Mesenchymal stem cell (in vitro differentiated cells and primary cell): ENCODE data around the gene MEAK7.

Source experiments
- DNase-seq: peaks from one replicate; pipeline ENCODE4 v3.0.0-alpha.2; 2013
- H2AFZ ChIP-seq: one replicate; pipeline ENCODE4 v1.6.1; 2013; ENCODE audit warnings: low read depth, mild to moderate bottlenecking, control low read depth, inconsistent platforms, low read length, moderate library complexity
- H2AK5ac ChIP-seq: 2 replicates; pipeline ENCODE4 v1.6.1; 2013; ENCODE audit warnings: low read length, moderate library complexity, mild to moderate bottlenecking, inconsistent platforms; ENCODE audit not compliant: severe bottlenecking
- H2BK120ac ChIP-seq: one replicate; pipeline ENCODE4 v1.6.1; 2013; ENCODE audit warnings: low read depth, mild to moderate bottlenecking, inconsistent platforms, low read length, moderate library complexity
- H2BK12ac ChIP-seq, 2 experiments: one replicate each; pipeline ENCODE4 v1.6.1; 2013; ENCODE audit warnings: inconsistent platforms in 2 of 2, low read length in 2 of 2, mild to moderate bottlenecking in 2 of 2, moderate library complexity in 2 of 2, control low read depth in 1 of 2
- H2BK15ac ChIP-seq: one replicate; pipeline ENCODE4 v1.6.1; 2013; ENCODE audit warnings: mild to moderate bottlenecking, low read depth, inconsistent platforms; ENCODE audit not compliant: poor library complexity, severe bottlenecking
- H2BK5ac ChIP-seq: 2 replicates; pipeline ENCODE4 v1.6.1; 2013; ENCODE audit warnings: low read depth, mild to moderate bottlenecking, low read length, control low read depth, inconsistent platforms; ENCODE audit not compliant: poor library complexity, severe bottlenecking
- H3K14ac ChIP-seq, 2 experiments: one replicate each; pipeline ENCODE4 v1.6.1; 2013; ENCODE audit warnings: inconsistent platforms in 2 of 2, low read length in 2 of 2, control low read depth in 1 of 2, mild to moderate bottlenecking in 1 of 2, moderate library complexity in 1 of 2
- H3K18ac ChIP-seq, 2 experiments: one replicate each; pipeline ENCODE4 v1.6.1; 2013; ENCODE audit warnings: inconsistent platforms in 2 of 2, low read length in 2 of 2, control low read depth in 1 of 2, low read depth in 1 of 2, mild to moderate bottlenecking in 1 of 2
- H3K23ac ChIP-seq, 2 experiments: one replicate each; pipeline ENCODE4 v1.6.1; 2013; ENCODE audit warnings: inconsistent platforms in 2 of 2, low read length in 2 of 2, mild to moderate bottlenecking in 2 of 2, moderate library complexity in 2 of 2, control low read depth in 1 of 2
- H3K27ac ChIP-seq: 2 replicates; pipeline ENCODE4 v1.5.1; 2013; ENCODE audit warnings: mild to moderate bottlenecking, moderate library complexity, low read length, control low read depth, inconsistent platforms; ENCODE audit not compliant: poor library complexity, severe bottlenecking
- H3K27me3 ChIP-seq, 2 experiments: 2 replicates each; pipeline versions ENCODE4 v1.6.1 to v1.7.0; 2013; ENCODE audit warnings: low read length in 2 of 2, mild to moderate bottlenecking in 2 of 2, moderate library complexity in 2 of 2, control low read depth in 1 of 2, inconsistent platforms in 1 of 2; ENCODE audit not compliant: control insufficient read depth in 1 of 2, insufficient read depth in 1 of 2
- H3K36me3 ChIP-seq, 2 experiments: 2 replicates each; pipeline versions ENCODE4 v1.6.1 to v1.7.0; 2013; ENCODE audit warnings: low read length in 2 of 2, control low read depth in 1 of 2, inconsistent platforms in 1 of 2, low read depth in 1 of 2, mild to moderate bottlenecking in 1 of 2; ENCODE audit not compliant: insufficient read depth in 2 of 2, control insufficient read depth in 1 of 2
- H3K4ac ChIP-seq, 2 experiments: one replicate each; pipeline ENCODE4 v1.6.1; 2013; ENCODE audit warnings: inconsistent platforms in 2 of 2, low read length in 2 of 2, mild to moderate bottlenecking in 2 of 2, moderate library complexity in 2 of 2, control low read depth in 1 of 2, low read depth in 1 of 2
- H3K4me1 ChIP-seq: 2 replicates; pipeline ENCODE4 v1.6.1; 2013; ENCODE audit warnings: low read depth, low read length, control low read depth; ENCODE audit not compliant: control insufficient read depth, insufficient read depth
- H3K4me2 ChIP-seq: 2 replicates; pipeline ENCODE4 v1.6.1; 2013; ENCODE audit warnings: low read length, mild to moderate bottlenecking, inconsistent platforms; ENCODE audit not compliant: poor library complexity, severe bottlenecking
- H3K4me3 ChIP-seq, 2 experiments: 2 replicates each; pipeline versions ENCODE4 v1.5.1 to v1.7.0; 2013; ENCODE audit warnings: low read length in 2 of 2, mild to moderate bottlenecking in 2 of 2, control low read depth in 1 of 2, low read depth in 1 of 2; ENCODE audit not compliant: insufficient read depth in 1 of 2
- H3K79me1 ChIP-seq: replicated peaks from 2 replicates; pipeline ENCODE4 v1.6.1; 2013; ENCODE audit warnings: mild to moderate bottlenecking, control low read depth, low read length, inconsistent platforms; ENCODE audit not compliant: poor library complexity, severe bottlenecking
- H3K9ac ChIP-seq: 2 replicates; pipeline ENCODE4 v1.7.0; 2013; ENCODE audit warnings: mild to moderate bottlenecking, low read length, moderate library complexity
- H3K9me3 ChIP-seq: 2 replicates; pipeline ENCODE4 v1.7.0; 2013; ENCODE audit warnings: mild to moderate bottlenecking, low read length; ENCODE audit not compliant: control insufficient read depth
- H4K8ac ChIP-seq: one replicate; pipeline ENCODE4 v1.6.1; 2013; ENCODE audit warnings: inconsistent platforms, mild to moderate bottlenecking, low read length, moderate library complexity
- H4K91ac ChIP-seq: one replicate; pipeline ENCODE4 v1.6.1; 2013; ENCODE audit warnings: mild to moderate bottlenecking, low read length, inconsistent platforms
- WGBS: methylation state at CpG from one replicate; pipeline ENCODE4 v1.1.7; 2013; ENCODE audit warnings: mixed read lengths; 5-methylcytosine and 5-hydroxymethylcytosine counted together

Gene MEAK7

GRCh38 chr16:84486551-84487235 is 17.8 kb downstream of the MEAK7 start:
- H2BK15ac ChIP-seq: no peak overlapping the region
- H3K14ac ChIP-seq: no peak overlapping the region
- H2BK5ac ChIP-seq: no peak overlapping the region
- H3K18ac ChIP-seq: no peak overlapping the region
- no peak overlapping the region for H3K23ac ChIP-seq
- H2AK5ac ChIP-seq: no peak overlapping the region
- H3K9me3 ChIP-seq: no peaks in the 10 kb centered on the region
- peaks cover 3% of the 10 kb centered on the region for H3K4me1 ChIP-seq
- H3K79me1 ChIP-seq: peaks cover 10% of the 10 kb centered on the region
- 95% methylated on average over 14 of the region's 17 CpGs for WGBS
- H3K4ac ChIP-seq: no peak overlapping the region
- H3K9ac ChIP-seq: no peak overlapping the region
- H3K4me2 ChIP-seq: no peak overlapping the region
- H3K4me3 ChIP-seq: no peak overlapping the region
- H3K27ac ChIP-seq: no peak overlapping the region
- no peak for DNase-seq
- H2BK12ac ChIP-seq: no peak overlapping the region
- no peaks in the 10 kb centered on the region for H3K27me3 ChIP-seq
- H2BK120ac ChIP-seq: no peak overlapping the region
- H3K36me3 ChIP-seq: peaks cover 58 to 89% of the 10 kb centered on the region in 2 experiments
- H4K91ac ChIP-seq: no peak overlapping the region
- H2AFZ ChIP-seq: no peak overlapping the region
- H4K8ac ChIP-seq: no peak overlapping the region

DNA sequence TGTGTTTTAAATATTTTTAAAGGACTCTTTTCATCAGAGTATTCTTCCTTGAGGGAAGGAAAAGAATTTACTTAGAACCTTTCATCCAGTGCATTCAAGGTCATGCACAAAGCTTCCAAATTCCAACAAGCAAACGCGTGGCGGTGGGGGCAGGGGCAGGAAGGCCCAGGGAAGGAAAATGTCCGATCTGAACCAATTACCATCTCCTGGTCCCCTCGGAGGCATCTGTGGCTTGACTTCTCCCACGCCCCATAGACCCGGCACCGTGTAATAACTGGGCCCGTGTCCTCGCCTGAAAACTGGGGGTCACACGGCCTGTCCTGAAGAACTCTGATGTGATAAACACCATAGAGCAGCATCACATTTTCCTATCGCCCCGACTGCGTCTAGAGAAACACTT is 18.3 kb downstream of the MEAK7 start:
- Histone ChIP-seq H3K4me2 (no peak overlapping the region), H2AK5ac (no peak overlapping the region), H3K27me3 (no peaks in the 10 kb centered on the region), H3K79me1 (peaks cover 12% of the 10 kb centered on the region), H3K36me3 (peaks cover 62 to 88% of the 10 kb centered on the region in 2 experiments), H3K4me3 (no peak overlapping the region), H4K8ac (no peak overlapping the region), H3K4ac (no peak overlapping the region), H3K23ac (no peak overlapping the region), H3K9me3 (no peaks in the 10 kb centered on the region), H3K14ac (no peak overlapping the region), H3K4me1 (peaks cover 5% of the 10 kb centered on the region), H2BK5ac (no peak overlapping the region), H3K18ac (no peak overlapping the region), H2AFZ (no peak overlapping the region), H4K91ac (no peak overlapping the region), H2BK120ac (no peak overlapping the region), H3K27ac (no peak overlapping the region), H2BK15ac (no peak overlapping the region), H2BK12ac (no peak overlapping the region), H3K9ac (no peak overlapping the region)
- no peak for DNase-seq
- WGBS: 90% methylated on average over 14 of the region's 14 CpGs

DNA sequence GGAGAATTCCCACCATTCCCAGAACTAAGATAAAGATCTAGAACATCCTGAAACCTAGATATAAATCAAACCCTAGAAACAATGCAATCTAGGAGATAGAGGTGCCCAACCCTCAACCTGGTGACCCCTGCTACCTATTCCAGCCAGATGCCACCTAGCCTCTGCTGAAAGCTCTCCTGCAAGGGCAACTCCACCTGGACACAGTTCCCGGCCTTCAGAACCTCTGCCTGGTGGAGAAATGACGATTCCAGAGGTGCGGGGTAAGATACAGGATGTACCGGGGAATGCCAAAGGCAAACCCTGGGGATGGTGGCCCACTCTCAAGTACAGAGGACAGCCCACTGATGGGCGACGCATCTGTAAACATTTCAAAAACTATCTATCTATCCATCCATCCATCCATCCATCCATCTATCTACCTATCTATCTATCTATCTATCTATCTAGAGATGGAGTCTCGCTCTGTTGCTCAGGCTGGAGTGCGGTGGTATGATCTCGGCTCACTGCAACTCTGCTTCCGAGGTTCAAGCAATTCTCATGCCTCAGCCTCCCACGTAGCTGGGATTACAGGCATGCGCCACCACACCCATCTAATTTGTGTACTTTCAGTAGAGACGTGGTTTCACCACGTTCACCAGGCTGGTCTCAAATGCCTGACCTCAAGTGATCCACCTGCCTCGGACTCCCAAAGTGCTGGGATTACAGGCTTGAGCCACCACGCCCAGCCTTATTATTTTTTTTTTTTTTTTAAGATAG is 19.0 kb downstream of the MEAK7 start:
- H4K8ac ChIP-seq: no peak overlapping the region
- DNase-seq: no peak
- no peak overlapping the region for H3K9ac ChIP-seq
- H2AFZ ChIP-seq: no peak overlapping the region
- no peak overlapping the region for H2BK15ac ChIP-seq
- peaks cover 67 to 88% of the 10 kb centered on the region in 2 experiments for H3K36me3 ChIP-seq
- no peak overlapping the region for H3K4me3 ChIP-seq
- no peak overlapping the region for H3K18ac ChIP-seq
- no peaks in the 10 kb centered on the region for H3K9me3 ChIP-seq
- H3K14ac ChIP-seq: no peak overlapping the region
- WGBS: 95% methylated on average over 14 of the region's 16 CpGs
- no peak overlapping the region for H2BK12ac ChIP-seq
- no peak overlapping the region for H2BK120ac ChIP-seq
- no peak overlapping the region for H3K23ac ChIP-seq
- H3K4ac ChIP-seq: no peak overlapping the region
- no peak overlapping the region for H2AK5ac ChIP-seq
- no peak overlapping the region for H4K91ac ChIP-seq
- H3K27ac ChIP-seq: no peak overlapping the region
- no peak overlapping the region for H3K4me2 ChIP-seq
- peaks cover 7% of the 10 kb centered on the region for H3K4me1 ChIP-seq
- peaks cover 15% of the 10 kb centered on the region for H3K79me1 ChIP-seq
- H3K27me3 ChIP-seq: no peaks in the 10 kb centered on the region
- no peak overlapping the region for H2BK5ac ChIP-seq

DNA sequence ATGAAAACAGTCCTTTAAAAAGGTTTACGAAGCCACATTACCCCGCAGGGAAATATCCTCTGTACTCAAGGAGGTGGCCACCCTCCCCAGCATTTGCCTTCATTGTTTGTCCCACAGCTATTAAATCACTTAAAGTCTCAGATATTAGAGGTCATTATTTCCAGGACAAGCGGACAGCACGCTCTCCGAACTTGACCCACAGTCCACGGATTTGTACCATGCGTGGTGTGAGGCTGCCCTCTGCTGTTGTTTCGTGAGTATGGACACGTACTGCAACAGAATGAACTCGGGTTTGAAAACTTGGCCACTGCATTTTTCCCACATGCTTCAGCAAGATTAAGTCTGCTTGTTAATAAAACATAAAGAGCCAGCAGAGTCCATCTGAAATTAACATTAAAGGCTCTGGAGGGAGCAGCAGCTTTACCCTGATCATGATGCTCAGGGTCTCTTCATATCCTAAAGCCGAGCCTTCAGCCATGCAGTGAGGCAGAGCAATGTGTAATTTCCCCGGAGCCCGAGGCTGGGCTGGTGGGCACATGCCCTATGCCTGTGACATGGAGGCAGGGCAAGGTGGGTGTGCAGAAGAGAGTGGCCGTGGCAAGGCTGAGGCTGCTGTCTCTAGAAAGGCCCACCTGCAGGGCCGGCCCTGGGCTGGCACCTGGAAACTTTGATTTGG is 19.7 kb downstream of the MEAK7 start:
- Histone ChIP-seq H3K4me3 (no peak overlapping the region), H2BK15ac (no peak overlapping the region), H3K27me3 (no peaks in the 10 kb centered on the region), H3K18ac (no peak overlapping the region), H3K9ac (peak overlapping the region; percentile 22), H3K9me3 (no peaks in the 10 kb centered on the region), H4K8ac (no peak overlapping the region), H3K36me3 (peaks cover 75 to 90% of the 10 kb centered on the region in 2 experiments), H3K23ac (no peak overlapping the region), H3K14ac (no peak overlapping the region), H3K4me1 (peaks cover 9% of the 10 kb centered on the region), H2BK120ac (no peak overlapping the region), H3K4me2 (no peak overlapping the region), H2BK5ac (no peak overlapping the region), H3K79me1 (peaks cover 20% of the 10 kb centered on the region), H2AK5ac (no peak overlapping the region), H2BK12ac (no peak overlapping the region), H3K4ac (no peak overlapping the region), H4K91ac (no peak overlapping the region), H2AFZ (no peak overlapping the region), H3K27ac (no peak overlapping the region)
- 69% methylated on average over 15 of the region's 15 CpGs for WGBS
- peak; percentile 53 for DNase-seq
